ENCODE data around the gene IL1A. TPM values are rescaled to one million over a fixed set of nuclear protein-coding genes. Genes with fewer than 3 reads are reported as not detected.

Gene IL1A
- total RNA-seq, 4 donors from 2014 or later, result 0.24 to 2.2 TPM; not detected in 2

DNA sequence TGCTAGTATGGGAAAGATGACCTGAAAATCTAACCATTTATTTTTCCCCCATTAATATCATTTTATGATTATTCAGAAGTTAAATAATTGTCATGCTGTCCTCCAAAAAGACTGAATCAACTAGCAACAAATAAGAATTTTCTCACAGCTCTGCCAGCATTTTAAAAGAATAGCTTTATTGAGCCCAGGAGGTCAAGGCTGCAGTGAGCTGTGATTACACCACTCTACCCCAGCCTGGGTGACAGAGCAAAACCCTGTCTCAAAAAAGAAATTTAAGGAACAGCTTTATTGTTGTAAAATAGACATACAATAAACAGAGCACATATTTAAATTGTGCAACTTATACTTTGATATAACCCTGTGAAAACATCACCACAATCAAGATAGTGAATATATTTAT lies 24.8 kb upstream of the IL1A start:
- DNase-seq (ENCODE audit: low spot score) (no peak), ATAC-seq (ENCODE audit: low FRiP score) (no peak)
- TF ChIP-seq, protein P1, sequence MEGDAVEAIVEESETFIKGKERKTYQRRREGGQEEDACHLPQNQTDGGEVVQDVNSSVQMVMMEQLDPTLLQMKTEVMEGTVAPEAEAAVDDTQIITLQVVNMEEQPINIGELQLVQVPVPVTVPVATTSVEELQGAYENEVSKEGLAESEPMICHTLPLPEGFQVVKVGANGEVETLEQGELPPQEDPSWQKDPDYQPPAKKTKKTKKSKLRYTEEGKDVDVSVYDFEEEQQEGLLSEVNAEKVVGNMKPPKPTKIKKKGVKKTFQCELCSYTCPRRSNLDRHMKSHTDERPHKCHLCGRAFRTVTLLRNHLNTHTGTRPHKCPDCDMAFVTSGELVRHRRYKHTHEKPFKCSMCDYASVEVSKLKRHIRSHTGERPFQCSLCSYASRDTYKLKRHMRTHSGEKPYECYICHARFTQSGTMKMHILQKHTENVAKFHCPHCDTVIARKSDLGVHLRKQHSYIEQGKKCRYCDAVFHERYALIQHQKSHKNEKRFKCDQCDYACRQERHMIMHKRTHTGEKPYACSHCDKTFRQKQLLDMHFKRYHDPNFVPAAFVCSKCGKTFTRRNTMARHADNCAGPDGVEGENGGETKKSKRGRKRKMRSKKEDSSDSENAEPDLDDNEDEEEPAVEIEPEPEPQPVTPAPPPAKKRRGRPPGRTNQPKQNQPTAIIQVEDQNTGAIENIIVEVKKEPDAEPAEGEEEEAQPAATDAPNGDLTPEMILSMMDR (IDR thresholded peaks at IDR 0.05), result no peak

DNA sequence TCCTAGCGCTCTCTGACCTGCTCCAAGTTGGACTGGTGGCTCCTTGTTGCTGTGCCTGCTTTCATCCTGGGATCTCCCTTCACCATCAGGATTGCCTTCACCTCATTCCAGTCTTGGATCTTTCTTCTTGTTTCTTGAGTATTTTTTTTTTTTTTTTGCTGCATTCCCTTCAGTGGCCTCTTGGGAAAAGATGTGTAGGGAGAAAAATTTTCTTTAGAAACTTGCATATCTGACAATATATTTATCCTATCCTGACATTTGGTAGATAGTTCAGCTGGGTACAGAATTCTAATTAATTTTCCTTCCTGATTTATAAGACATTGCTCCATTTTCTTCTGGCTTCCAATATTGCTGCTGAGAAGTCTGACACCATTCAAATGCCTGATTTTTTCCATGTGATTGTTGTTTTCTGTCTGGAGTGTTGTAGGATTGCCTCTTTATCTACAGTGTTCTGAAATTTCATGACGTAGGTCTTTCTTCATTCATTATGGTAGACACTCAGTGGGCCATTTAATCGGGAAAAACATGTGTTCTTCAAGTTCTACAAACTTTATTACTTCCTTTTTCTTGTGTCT lies 23.0 kb upstream of the IL1A start:
- DNase-seq (ENCODE audit: low spot score) (no peak), ATAC-seq (ENCODE audit: low FRiP score) (no peak)
- TF ChIP-seq, protein P1 (IDR thresholded peaks at IDR 0.05), result no peak

DNA sequence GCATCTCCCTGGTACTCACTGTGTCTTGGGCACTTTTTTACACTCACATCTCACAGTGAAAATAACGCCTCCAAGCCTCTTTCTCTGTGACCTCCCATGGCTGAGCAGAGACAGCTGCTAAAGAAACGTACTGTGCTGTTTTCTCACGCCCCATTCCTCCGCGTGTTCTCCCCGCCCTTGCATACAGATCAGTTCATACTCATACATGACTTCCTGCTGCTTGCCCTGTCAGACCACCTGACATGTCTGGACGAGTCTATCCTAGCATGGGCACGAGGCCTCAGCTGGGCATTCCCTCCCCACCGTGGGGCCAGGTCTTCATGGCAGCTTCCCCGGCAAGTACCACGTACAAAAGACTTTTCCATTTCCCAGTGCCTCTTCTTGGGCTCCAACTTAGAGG lies 21.2 kb upstream of the IL1A start:
- ATAC-seq (ENCODE audit: low FRiP score), result no peak
- no peak for DNase-seq (ENCODE audit: low spot score)
- TF ChIP-seq, protein P1 (IDR thresholded peaks at IDR 0.05), result no peak

DNA sequence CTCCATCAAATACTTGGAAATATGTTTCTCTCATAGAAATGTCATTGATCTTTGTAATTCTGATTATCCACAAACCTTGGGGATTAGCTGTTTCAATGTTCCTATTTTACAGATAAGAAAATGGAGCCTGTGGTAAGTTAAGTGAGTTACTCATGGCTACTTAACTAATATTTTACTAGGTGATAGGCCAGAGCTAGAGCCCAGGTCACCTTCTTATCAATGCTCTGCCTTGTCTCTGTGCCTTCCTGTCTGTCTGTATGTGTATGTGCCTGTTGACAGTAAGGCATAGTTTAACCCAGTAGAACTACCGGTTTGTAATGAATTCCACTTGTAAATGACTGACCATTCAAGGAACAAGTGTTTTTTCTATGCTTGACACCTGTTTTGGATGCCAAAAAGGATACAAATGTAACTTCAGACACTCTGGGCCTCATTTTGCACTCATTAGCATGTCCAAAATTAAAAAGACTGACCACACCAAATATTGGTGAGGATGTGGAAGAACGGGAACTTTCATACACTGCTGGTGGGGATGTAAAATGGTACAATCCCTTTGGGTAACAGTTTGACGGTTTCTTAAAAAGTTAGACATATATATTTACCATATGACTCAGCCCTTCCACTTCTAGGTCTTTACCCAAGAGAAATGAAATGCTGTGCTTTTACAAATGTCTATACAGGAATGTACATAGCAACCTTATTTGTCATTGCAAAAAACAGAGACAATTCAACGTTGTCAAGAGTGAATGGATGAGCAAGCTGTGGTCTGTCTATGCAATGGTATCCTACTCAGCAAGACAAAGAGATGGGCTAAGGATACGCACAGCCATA lies 19.6 kb upstream of the IL1A start:
- TF ChIP-seq, protein P1 (IDR thresholded peaks at IDR 0.05), result no peak
- ATAC-seq (ENCODE audit: low FRiP score), result no peak
- DNase-seq (ENCODE audit: low spot score), result no peak

DNA sequence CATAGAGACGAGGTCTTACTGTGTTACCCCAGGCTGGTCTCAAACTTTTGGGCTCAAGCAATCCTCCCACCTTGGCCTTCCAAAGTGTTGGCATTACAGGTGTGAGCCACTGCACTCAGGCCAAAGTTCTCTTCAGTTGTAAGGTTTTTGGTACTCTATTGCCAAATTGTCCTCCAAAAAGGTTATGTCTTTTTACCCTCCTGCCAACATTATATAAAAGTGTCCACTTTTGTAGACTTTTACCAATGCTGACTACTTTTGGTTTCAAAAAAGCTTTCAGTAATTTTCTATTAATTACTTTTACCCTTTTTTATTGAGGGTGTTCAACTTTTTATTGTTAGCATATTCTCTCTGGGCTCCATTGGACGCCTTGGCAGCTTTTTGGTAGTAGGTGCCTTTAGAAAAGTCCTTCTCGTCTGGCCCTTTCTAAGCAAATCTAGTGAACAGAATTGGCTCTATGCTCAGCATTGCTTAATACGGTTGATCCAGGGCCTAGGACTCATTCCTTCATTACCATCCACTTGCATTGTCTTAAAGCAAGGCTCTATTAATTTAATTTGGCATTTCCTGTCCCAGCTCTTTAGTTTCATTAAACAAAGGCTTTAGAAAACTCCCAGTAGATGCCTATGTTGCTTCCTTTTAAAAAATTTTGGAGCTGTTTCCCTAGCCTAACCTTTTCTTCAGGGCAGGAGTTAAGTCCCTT lies 16.7 kb upstream of the IL1A start:
- ATAC-seq (ENCODE audit: low FRiP score), result no peak
- no peak for DNase-seq (ENCODE audit: low spot score)

DNA sequence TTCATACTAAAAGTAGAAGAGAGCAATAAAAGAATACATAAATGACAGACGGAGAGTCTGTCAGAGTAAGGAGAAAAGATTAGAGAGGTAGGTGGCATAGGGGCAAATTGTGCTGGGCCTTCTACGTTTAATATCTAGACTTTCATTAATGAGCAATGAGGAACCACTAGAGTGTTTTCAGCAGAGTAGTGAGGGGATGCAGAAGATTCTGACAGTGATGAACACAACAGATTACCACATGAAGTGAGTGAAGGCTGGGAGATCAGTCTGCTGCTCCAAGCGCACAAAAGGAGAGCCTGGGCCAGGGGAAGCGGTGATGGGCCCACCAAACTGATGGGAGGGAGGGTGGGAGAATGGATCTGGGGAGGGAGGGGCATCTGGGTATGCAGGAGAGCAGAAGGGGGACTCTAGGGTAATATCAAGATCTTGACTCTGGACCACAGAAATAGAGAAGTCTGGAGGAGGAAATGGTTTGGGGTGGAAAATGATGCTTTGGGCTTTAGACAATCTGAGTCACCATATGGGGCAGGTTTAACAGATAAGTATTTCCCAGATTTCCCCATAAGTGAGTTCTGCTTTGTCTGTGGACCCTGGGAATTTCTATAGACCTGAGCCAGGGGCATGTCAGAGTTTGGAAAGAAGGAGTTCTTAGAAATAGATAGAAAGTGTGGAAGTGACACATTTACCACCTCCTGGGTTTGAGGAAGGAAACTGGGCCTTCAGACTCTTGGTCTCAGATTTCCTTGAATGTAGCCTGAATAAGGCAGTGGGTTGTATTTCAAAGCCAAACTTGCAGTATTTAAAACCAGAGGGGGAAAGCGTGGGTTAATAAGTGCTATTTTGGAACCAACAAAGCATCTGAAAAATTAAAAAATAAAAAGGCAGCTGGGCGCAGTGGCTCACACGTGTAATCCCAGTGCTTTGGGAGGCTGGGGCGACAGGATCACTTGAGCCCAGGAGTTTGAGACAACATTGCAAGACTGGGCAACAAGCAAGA lies 15.0 kb upstream of the IL1A start:
- no peak for ATAC-seq (ENCODE audit: low FRiP score)
- DNase-seq (ENCODE audit: low spot score), result no peak
- TF ChIP-seq, protein P1 (IDR thresholded peaks at IDR 0.05), result no peak

More for the DNA sequence above, 16.7 kb upstream of the IL1A start:
- TF ChIP-seq, protein P1 (IDR thresholded peaks at IDR 0.05), result no peak

All from omental fat pad (tissue), 4 donors.